Neural progenitor cell (in vitro differentiated cells): Measurements from ENCODE around the gene LYPD6B.

ENCODE experiments used
- CTCF ChIP-seq: fragments of 200-600 bp; sonication (generic); IDR thresholded peaks from 2 replicates; pipeline ENCODE4 v1.5.1; 2017; ENCODE audit warnings: antibody characterized with exemption, mild to moderate bottlenecking
- EZH2 ChIP-seq: fragments of 200-600 bp; sonication (generic); IDR thresholded peaks from 2 replicates; pipeline ENCODE4 v1.6.1; 2017; ENCODE audit warnings: antibody characterized with exemption, mild to moderate bottlenecking, moderate library complexity
- EZH2phosphoT487 ChIP-seq: fragments of 200-600 bp; sonication (generic); IDR thresholded peaks from 2 replicates; pipeline ENCODE4 v1.6.1; 2017; ENCODE audit warnings: antibody characterized with exemption

GRCh38 chr2:149112068-149112467, 73.6 kb downstream of the LYPD6B start:
- TF ChIP-seq CTCF (no peak), EZH2 (no peak), EZH2phosphoT487 (no peak)
